ENCODE data around the gene MYH13.

MYH13 gene

GRCh38 chr17:10392880-10393279, 20.1 kb upstream of the MYH13 start:
- Histone ChIP-seq H3K4me2 (no peak overlapping the region), H3K36me3 (no peaks in the 10 kb centered on the region), H3K4me3 (no peak overlapping the region), H3K27me3 (no peaks in the 10 kb centered on the region), H3K27ac (no peak overlapping the region), H4K20me1 (no peaks in the 10 kb centered on the region), H3K4me1 (no peaks in the 10 kb centered on the region), H3K9me3 (no peaks in the 10 kb centered on the region), H3K9ac (no peak overlapping the region)
- TF ChIP-seq Cebpa-rat (IDR thresholded peaks at IDR 0.05): no peak

GRCh38 chr17:10385871-10386270, 13.1 kb upstream of the MYH13 start:
- no peak overlapping the region for H3K27ac ChIP-seq
- no peaks in the 10 kb centered on the region for H3K9me3 ChIP-seq
- H3K4me3 ChIP-seq: no peak overlapping the region
- H3K36me3 ChIP-seq: no peaks in the 10 kb centered on the region
- H3K4me1 ChIP-seq: no peaks in the 10 kb centered on the region
- no peak overlapping the region for H3K4me2 ChIP-seq
- no peaks in the 10 kb centered on the region for H4K20me1 ChIP-seq
- no peaks in the 10 kb centered on the region for H3K27me3 ChIP-seq
- no peak overlapping the region for H3K9ac ChIP-seq
- no peak for TF ChIP-seq Cebpa-rat (IDR thresholded peaks at IDR 0.05)

- H3K4me1 ChIP-seq: no peaks in the 10 kb centered on the region
- H3K4me3 ChIP-seq: no peak overlapping the region
- H3K4me2 ChIP-seq: no peak overlapping the region
- H3K27ac ChIP-seq: no peak overlapping the region
- no peaks in the 10 kb centered on the region for H4K20me1 ChIP-seq
- H3K9ac ChIP-seq: no peak overlapping the region
- H3K9me3 ChIP-seq: no peaks in the 10 kb centered on the region
- no peaks in the 10 kb centered on the region for H3K27me3 ChIP-seq
- no peaks in the 10 kb centered on the region for H3K36me3 ChIP-seq
- no peak for TF ChIP-seq Cebpa-rat (IDR thresholded peaks at IDR 0.05)
These were observed 11.4 kb upstream of the MYH13 start for GRCh38 chr17:10384175-10384574.

GRCh38 chr17:10380631-10381408, 8.0 kb upstream of the MYH13 start:
- no peaks in the 10 kb centered on the region for H4K20me1 ChIP-seq
- no peak overlapping the region for H3K9ac ChIP-seq
- no peaks in the 10 kb centered on the region for H3K36me3 ChIP-seq
- no peaks in the 10 kb centered on the region for H3K4me1 ChIP-seq
- no peak overlapping the region for H3K4me2 ChIP-seq
- no peak for TF ChIP-seq Cebpa-rat (IDR thresholded peaks at IDR 0.05)
- no peak overlapping the region for H3K4me3 ChIP-seq
- no peaks in the 10 kb centered on the region for H3K27me3 ChIP-seq
- no peaks in the 10 kb centered on the region for H3K9me3 ChIP-seq
- no peak overlapping the region for H3K27ac ChIP-seq

GRCh38 chr17:10370016-10370608, 2.7 kb downstream of the MYH13 start:
- no peak overlapping the region for H3K27ac ChIP-seq
- H3K4me3 ChIP-seq: no peak overlapping the region
- H3K9me3 ChIP-seq: no peaks in the 10 kb centered on the region
- no peak overlapping the region for H3K9ac ChIP-seq
- no peaks in the 10 kb centered on the region for H3K36me3 ChIP-seq
- TF ChIP-seq Cebpa-rat (IDR thresholded peaks at IDR 0.05): no peak
- no peaks in the 10 kb centered on the region for H3K27me3 ChIP-seq
- no peaks in the 10 kb centered on the region for H4K20me1 ChIP-seq
- peak overlapping the region; percentile 29; the same call in 1 of the 2 replicates for H3K4me2 ChIP-seq
- H3K4me1 ChIP-seq: 0 out of 2 replicates have a peak, but pooled peaks cover 7% of the 10 kb centered on the region

GRCh38 chr17:10369239-10369638, 3.6 kb downstream of the MYH13 start:
- H3K4me3 ChIP-seq: no peak overlapping the region
- H3K27ac ChIP-seq: no peak overlapping the region

GRCh38 chr17:10368561-10368960, 4.2 kb downstream of the MYH13 start:
- Histone ChIP-seq H4K20me1 (no peaks in the 10 kb centered on the region), H3K9me3 (no peaks in the 10 kb centered on the region), H3K4me1 (0 out of 2 replicates have a peak, but pooled peaks cover 7% of the 10 kb centered on the region), H3K27me3 (no peaks in the 10 kb centered on the region), H3K36me3 (no peaks in the 10 kb centered on the region), H3K27ac (no peak overlapping the region), H3K9ac (no peak overlapping the region), H3K4me3 (no peak overlapping the region), H3K4me2 (no peak overlapping the region)
- no peak for TF ChIP-seq Cebpa-rat (IDR thresholded peaks at IDR 0.05)

More at GRCh38 chr17:10369239-10369638, 3.6 kb downstream of the MYH13 start:
- Histone ChIP-seq H3K4me2 (no peak overlapping the region), H3K4me1 (0 out of 2 replicates have a peak, but pooled peaks cover 7% of the 10 kb centered on the region), H3K9ac (no peak overlapping the region), H3K36me3 (no peaks in the 10 kb centered on the region), H3K9me3 (no peaks in the 10 kb centered on the region), H4K20me1 (no peaks in the 10 kb centered on the region), H3K27me3 (no peaks in the 10 kb centered on the region)
- no peak for TF ChIP-seq Cebpa-rat (IDR thresholded peaks at IDR 0.05)

- Histone ChIP-seq H3K4me3 (no peak overlapping the region), H4K20me1 (no peaks in the 10 kb centered on the region), H3K27me3 (no peaks in the 10 kb centered on the region), H3K4me2 (no peak overlapping the region), H3K9ac (no peak overlapping the region), H3K9me3 (no peaks in the 10 kb centered on the region), H3K27ac (no peak overlapping the region), H3K4me1 (no peaks in the 10 kb centered on the region), H3K36me3 (no peaks in the 10 kb centered on the region)
- TF ChIP-seq Cebpa-rat (IDR thresholded peaks at IDR 0.05): no peak
These were observed 12.2 kb downstream of the MYH13 start for GRCh38 chr17:10360578-10360977.

- no peak for TF ChIP-seq Cebpa-rat (IDR thresholded peaks at IDR 0.05)
- peaks cover 5% of the 10 kb centered on the region; the same call in 1 of the 2 replicates for H3K9me3 ChIP-seq
- no peak overlapping the region for H3K27ac ChIP-seq
- H3K9ac ChIP-seq: no peak overlapping the region
- H4K20me1 ChIP-seq: no peaks in the 10 kb centered on the region
- H3K4me2 ChIP-seq: no peak overlapping the region
- no peaks in the 10 kb centered on the region for H3K27me3 ChIP-seq
- peaks cover 28% of the 10 kb centered on the region for H3K4me1 ChIP-seq
- no peaks in the 10 kb centered on the region for H3K36me3 ChIP-seq
- H3K4me3 ChIP-seq: no peak overlapping the region
These were observed 15.0 kb downstream of the MYH13 start for GRCh38 chr17:10357768-10358167.

- peak overlapping the region; percentile 50 for H3K4me2 ChIP-seq
- H3K4me3 ChIP-seq: no peak overlapping the region
- H3K27ac ChIP-seq: no peak overlapping the region
- no peak overlapping the region for H3K9ac ChIP-seq
- no peaks in the 10 kb centered on the region for H4K20me1 ChIP-seq
- no peaks in the 10 kb centered on the region for H3K36me3 ChIP-seq
- H3K9me3 ChIP-seq: peaks cover 17% of the 10 kb centered on the region; the same call in 1 of the 2 replicates
- H3K27me3 ChIP-seq: no peaks in the 10 kb centered on the region
- no peak for TF ChIP-seq Cebpa-rat (IDR thresholded peaks at IDR 0.05)
- peaks cover 28% of the 10 kb centered on the region for H3K4me1 ChIP-seq
These were observed 18.2 kb downstream of the MYH13 start for GRCh38 chr17:10354651-10355050.
